LNCaP clone FGC (cell line): ENCODE results near the gene PCNT.
"Not testable (repeated sequence)": the region's sequence is repeated elsewhere in the genome, so short reads cannot be mapped to it uniquely, and the experiment has no call there.

Experiments used
- DNase-seq: peaks from one replicate; pipeline ENCODE4 v3.0.0-alpha.2; 2011; ENCODE audit warnings: low read depth
- H3K4me3 ChIP-seq: 2 replicates; pipeline ENCODE4 v1.5.1; 2011; ENCODE audit warnings: mild to moderate bottlenecking, low read depth, low read length, control low read depth
- CTCF ChIP-seq: IDR thresholded peaks from 2 replicates; pipeline ENCODE4 v1.5.1; 2012; ENCODE audit warnings: mild to moderate bottlenecking; ENCODE audit not compliant: control insufficient read depth, insufficient read depth; ENCODE audit errors: extremely low read depth

The PCNT gene

GRCh38 chr21:46371204-46372013, 47.5 kb downstream of the PCNT start:
- DNase-seq, result no peak
- no peak for TF ChIP-seq CTCF
- no peak overlapping the region for H3K4me3 ChIP-seq

GRCh38 chr21:46372014-46372485, 48.1 kb downstream of the PCNT start:
- DNase-seq, result no peak
- TF ChIP-seq CTCF, result no peak
- no peak overlapping the region for H3K4me3 ChIP-seq

GRCh38 chr21:46372947-46373346, 49.0 kb downstream of the PCNT start:
- not testable (repeated sequence) for H3K4me3 ChIP-seq, DNase-seq

GRCh38 chr21:46374761-46375389, 50.9 kb downstream of the PCNT start:
- DNase-seq, result no peak
- no peak for TF ChIP-seq CTCF
- H3K4me3 ChIP-seq, result no peak overlapping the region

- no peak overlapping the region for H3K4me3 ChIP-seq
- TF ChIP-seq CTCF, result no peak
- DNase-seq, result no peak
Observed at GRCh38 chr21:46375560-46376230, 51.7 kb downstream of the PCNT start.

- no peak for DNase-seq
Observed at GRCh38 chr21:46376231-46376628, 52.3 kb downstream of the PCNT start.

More at GRCh38 chr21:46376231-46376628, 52.3 kb downstream of the PCNT start:
- no peak for TF ChIP-seq CTCF
- no peak overlapping the region for H3K4me3 ChIP-seq
